B cell (primary cell): ENCODE data around the gene PNPLA5.

Experiments used
- EZH2 ChIP-seq: IDR thresholded peaks from 2 replicates; pipeline ENCODE4 v1.6.1; 2012; ENCODE audit warnings: borderline replicate concordance, low read depth, mild to moderate bottlenecking, moderate library complexity, low read length; ENCODE audit not compliant: insufficient read depth, poor library complexity, severe bottlenecking
- TF ChIP-seq, protein P1 (sequence below): fragments of 200-600 bp; IDR thresholded peaks from one replicate; pipeline ENCODE4 v1.8.0; 2022; ENCODE audit warnings: antibody characterized with exemption, mild to moderate bottlenecking

DNA sequence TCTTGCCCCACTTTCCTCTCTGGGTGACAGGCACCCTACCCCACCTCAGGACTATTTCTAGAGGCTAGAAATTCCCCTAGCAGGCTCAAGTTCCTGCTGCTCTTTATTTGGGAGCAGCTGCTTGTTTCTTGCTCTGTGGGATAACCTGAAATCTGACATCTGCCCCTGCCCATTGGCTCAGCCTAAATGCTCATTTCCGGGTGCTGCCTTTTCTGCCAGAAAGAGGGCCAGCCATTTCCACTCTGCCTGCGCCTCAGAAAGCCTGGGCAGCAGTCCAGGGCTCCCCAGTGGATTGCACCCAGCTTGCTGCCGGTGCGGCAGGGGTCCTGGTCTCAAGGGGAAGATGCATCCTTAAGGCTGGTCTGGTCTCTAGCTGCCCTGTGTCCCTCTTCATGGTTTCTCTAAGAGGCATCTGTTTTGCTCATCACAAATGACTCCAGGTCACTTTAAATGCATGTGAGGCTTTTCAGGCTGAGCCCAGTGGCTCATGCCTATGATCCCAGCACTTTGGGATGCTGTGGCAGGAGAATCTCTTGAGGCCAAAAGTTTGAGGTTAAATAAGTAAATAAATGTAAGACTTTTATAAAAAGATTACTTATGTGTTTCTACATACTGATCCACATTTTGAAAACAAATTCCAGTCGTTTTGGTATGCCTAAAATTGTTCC, 10.3 kb upstream of the PNPLA5 start:
- TF ChIP-seq, protein P1, sequence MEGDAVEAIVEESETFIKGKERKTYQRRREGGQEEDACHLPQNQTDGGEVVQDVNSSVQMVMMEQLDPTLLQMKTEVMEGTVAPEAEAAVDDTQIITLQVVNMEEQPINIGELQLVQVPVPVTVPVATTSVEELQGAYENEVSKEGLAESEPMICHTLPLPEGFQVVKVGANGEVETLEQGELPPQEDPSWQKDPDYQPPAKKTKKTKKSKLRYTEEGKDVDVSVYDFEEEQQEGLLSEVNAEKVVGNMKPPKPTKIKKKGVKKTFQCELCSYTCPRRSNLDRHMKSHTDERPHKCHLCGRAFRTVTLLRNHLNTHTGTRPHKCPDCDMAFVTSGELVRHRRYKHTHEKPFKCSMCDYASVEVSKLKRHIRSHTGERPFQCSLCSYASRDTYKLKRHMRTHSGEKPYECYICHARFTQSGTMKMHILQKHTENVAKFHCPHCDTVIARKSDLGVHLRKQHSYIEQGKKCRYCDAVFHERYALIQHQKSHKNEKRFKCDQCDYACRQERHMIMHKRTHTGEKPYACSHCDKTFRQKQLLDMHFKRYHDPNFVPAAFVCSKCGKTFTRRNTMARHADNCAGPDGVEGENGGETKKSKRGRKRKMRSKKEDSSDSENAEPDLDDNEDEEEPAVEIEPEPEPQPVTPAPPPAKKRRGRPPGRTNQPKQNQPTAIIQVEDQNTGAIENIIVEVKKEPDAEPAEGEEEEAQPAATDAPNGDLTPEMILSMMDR = no peak
- TF ChIP-seq EZH2 = no peak
